ENCODE measurements around the gene SLK.

The SLK gene

DNA sequence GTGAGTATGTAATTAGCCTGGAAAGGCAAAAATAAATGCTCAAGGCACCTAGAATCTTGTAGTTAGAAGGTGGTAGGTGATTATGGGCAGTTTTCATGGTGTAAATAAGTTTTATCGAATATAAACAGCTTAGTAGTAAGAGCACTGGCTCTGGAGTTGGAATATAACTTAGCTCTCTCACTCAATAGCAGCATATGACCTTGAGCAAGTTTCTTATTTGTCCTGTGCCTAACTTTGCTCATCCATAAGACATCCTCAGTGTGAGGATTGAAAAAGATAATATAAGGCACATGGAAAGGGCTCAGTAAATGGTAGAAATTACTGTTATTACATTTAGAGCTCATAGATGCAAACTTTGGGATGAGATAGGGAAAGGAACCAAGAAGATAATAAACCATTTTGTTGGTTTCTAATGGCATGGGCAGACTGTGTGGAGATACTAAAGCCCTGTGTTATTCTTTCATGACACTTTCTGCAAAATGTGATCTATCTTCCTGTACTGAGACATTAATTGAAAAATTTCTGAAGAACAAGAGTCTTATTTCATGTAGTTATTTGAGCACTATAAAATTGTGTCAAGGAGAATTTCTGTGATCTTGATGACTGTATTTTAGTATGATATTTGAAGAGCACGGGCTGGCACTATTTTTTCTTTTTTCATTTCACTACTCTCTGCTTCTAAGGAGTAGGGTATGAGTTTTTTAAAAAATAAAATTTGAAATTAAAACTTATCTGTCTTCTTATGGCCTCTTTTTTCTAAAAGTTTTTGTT, 3.1 kb downstream of the SLK start:
- Histone ChIP-seq H3K27ac (peak overlapping the region; percentile 28 to 30), H3K36me3 (no peaks in the 10 kb centered on the region), H3K27me3 (no peaks in the 10 kb centered on the region), H3K4me3 (peak overlapping the region; percentile 96 to 98), H3K4me1 (peaks cover 0 to 42% (median 23%) of the 10 kb centered on the region in 4 donors), H3K9me3 (no peaks in the 10 kb centered on the region)
- no peak for DNase-seq
- intact Hi-C loops (cut with DNase I; ENCODE audit: low total_unique reads): loop anchor here (10.0 kb wide), 1 partner anchor 155 kb away; the partner anchor contains the start of gene SFR1
- TF ChIP-seq, protein P1, sequence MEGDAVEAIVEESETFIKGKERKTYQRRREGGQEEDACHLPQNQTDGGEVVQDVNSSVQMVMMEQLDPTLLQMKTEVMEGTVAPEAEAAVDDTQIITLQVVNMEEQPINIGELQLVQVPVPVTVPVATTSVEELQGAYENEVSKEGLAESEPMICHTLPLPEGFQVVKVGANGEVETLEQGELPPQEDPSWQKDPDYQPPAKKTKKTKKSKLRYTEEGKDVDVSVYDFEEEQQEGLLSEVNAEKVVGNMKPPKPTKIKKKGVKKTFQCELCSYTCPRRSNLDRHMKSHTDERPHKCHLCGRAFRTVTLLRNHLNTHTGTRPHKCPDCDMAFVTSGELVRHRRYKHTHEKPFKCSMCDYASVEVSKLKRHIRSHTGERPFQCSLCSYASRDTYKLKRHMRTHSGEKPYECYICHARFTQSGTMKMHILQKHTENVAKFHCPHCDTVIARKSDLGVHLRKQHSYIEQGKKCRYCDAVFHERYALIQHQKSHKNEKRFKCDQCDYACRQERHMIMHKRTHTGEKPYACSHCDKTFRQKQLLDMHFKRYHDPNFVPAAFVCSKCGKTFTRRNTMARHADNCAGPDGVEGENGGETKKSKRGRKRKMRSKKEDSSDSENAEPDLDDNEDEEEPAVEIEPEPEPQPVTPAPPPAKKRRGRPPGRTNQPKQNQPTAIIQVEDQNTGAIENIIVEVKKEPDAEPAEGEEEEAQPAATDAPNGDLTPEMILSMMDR (IDR thresholded peaks at IDR 0.05): no peak

DNA sequence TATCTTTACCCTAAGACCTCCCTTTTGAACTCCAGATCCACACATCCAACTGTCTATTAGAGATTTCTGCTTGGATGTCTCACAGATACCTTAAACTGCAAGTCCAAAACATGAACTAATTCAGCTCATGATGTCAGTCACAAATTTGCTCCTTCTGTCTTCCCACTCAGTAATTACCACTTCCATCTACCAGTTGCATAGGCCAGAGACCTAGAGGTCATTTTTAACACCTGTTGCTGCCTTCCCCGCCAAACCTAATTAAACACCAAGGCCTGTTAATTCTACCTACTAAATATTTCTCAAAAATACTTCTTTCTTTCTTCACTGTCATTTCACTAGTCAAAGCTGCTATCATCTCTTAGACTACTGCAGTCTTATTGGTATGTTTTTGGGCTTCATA, 8.2 kb downstream of the SLK start:
- Histone ChIP-seq H3K4me1 (peaks cover 0 to 30% (median 12%) of the 10 kb centered on the region in 4 donors), H3K4me3 (no peak overlapping the region)
- intact Hi-C loops (cut with DNase I; ENCODE audit: low total_unique reads): no loop called here

DNA sequence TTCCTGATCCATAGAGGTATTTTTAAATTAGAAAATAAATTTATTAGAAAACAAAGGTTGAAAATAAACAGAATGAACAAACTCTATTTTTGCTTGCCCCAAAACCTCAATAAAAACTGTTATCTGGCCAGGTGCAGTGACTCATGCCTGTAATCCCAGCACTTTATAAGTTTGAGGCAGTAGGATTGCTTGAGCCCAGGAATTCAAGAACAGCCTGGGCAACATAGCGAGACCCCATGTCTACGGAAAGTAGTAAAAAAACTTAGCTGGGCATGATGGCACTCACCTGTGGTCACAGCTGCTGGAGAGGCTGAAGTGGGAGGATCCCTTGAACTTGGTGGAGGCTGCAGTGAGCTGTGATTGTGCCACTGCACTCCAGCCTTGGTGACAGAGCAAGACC, 10.3 kb downstream of the SLK start:
- Histone ChIP-seq H3K9me3 (no peaks in the 10 kb centered on the region), H3K4me1 (peaks cover 0 to 18% (median 5%) of the 10 kb centered on the region in 4 donors), H3K27ac (no peak overlapping the region), H3K4me3 (no peak overlapping the region), H3K36me3 (no peaks in the 10 kb centered on the region), H3K27me3 (no peaks in the 10 kb centered on the region)
- DNase-seq: no peak
- TF ChIP-seq, protein P1 (IDR thresholded peaks at IDR 0.05): no peak
- intact Hi-C loops (cut with DNase I; ENCODE audit: low total_unique reads): no loop called here

More for the DNA sequence above, 8.2 kb downstream of the SLK start:
- no peaks in the 10 kb centered on the region for H3K9me3 ChIP-seq
- no peak for DNase-seq
- no peaks in the 10 kb centered on the region for H3K36me3 ChIP-seq
- TF ChIP-seq, protein P1 (IDR thresholded peaks at IDR 0.05): no peak
- no peaks in the 10 kb centered on the region for H3K27me3 ChIP-seq
- no peak overlapping the region for H3K27ac ChIP-seq

DNA sequence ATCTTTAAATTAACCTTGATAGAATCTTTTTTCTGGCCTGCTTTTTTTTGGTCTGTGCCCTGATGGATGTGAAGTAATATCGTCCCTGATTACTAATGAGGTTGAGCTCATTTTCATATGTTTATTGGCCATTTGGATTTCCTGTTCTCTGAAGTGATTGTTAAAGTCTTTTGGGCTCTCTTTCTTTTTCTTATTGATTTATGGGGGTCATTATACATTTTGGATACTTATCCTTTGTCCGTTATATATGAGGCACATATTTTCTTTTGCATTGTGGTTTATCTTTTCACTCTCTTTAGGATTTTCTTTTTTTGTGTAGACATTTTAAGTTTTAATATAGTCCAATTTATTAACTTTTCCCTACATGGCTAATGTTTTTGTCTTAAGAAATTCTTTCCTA, 12.6 kb downstream of the SLK start:
- Histone ChIP-seq H3K9me3 (no peaks in the 10 kb centered on the region), H3K27ac (no peak overlapping the region), H3K4me3 (no peak overlapping the region), H3K36me3 (no peaks in the 10 kb centered on the region), H3K27me3 (no peaks in the 10 kb centered on the region), H3K4me1 (peaks cover 0 to 33% (median 8%) of the 10 kb centered on the region in 4 donors)
- DNase-seq: no peak
- intact Hi-C loops (cut with DNase I; ENCODE audit: low total_unique reads): no loop called here
- TF ChIP-seq, protein P1 (IDR thresholded peaks at IDR 0.05): no peak

DNA sequence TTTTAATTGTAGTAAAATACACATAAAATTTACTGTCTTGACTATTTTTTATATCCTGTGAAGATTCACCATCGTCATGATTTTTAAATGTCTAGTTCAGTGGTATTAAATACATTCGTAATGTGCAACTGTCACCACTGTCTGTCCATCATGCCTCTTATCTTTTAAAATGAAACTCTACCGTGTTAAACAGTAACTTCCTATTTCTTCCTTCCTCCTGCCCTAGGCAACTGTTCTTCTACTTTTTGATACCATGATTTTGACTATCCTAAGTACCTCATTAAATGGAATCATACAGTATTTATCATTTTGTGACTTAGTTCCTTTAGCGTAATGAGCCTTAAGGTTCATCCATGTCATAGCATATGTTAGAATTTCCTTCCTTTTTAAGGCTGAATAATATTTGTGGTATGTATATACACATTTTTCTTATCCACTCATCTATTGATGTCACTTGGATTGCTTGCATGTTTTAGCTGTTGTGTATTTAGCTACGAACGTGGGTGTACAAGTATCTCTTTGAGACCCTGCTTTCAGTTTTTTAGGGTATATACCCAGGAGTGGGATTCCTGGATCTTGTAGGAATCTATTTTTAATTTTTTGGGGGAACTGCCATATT, 13.5 kb downstream of the SLK start:
- intact Hi-C loops (cut with DNase I; ENCODE audit: low total_unique reads): loop anchor here (5.0 kb wide), 1 partner anchor 227 kb away; no protein-coding TSS in a partner anchor
- TF ChIP-seq, protein P1 (IDR thresholded peaks at IDR 0.05): no peak
- no peaks in the 10 kb centered on the region for H3K36me3 ChIP-seq
- no peak for DNase-seq
- peaks cover 0 to 39% (median 8%) of the 10 kb centered on the region in 4 donors for H3K4me1 ChIP-seq
- no peak overlapping the region for H3K27ac ChIP-seq
- H3K27me3 ChIP-seq: no peaks in the 10 kb centered on the region
- H3K9me3 ChIP-seq: no peaks in the 10 kb centered on the region
- no peak overlapping the region for H3K4me3 ChIP-seq
